ENCODE measurements around the gene TBPL1.
"Not testable (repeated sequence)": the region's sequence is repeated elsewhere in the genome, so short reads cannot be mapped to it uniquely, and the experiment has no call there.

Gene TBPL1

GRCh38 chr6:133973109-133973971 lies 20.3 kb downstream of the TBPL1 start:
- peak; percentile 81 for DNase-seq (ENCODE audit: low spot score)

GRCh38 chr6:133977983-133978895 lies 25.2 kb downstream of the TBPL1 start:
- no peak for DNase-seq (ENCODE audit: low spot score)

GRCh38 chr6:133978896-133979240 lies 25.8 kb downstream of the TBPL1 start:
- no peak for DNase-seq (ENCODE audit: low spot score)

GRCh38 chr6:133979269-133979963 lies 26.4 kb downstream of the TBPL1 start:
- DNase-seq (ENCODE audit: low spot score): not testable (repeated sequence)

- no peak for DNase-seq (ENCODE audit: low spot score)
Measured at GRCh38 chr6:133980168-133980567, 27.1 kb downstream of the TBPL1 start.

- DNase-seq (ENCODE audit: low spot score): peak; percentile 33
Measured at GRCh38 chr6:133983099-133983939, 30.3 kb downstream of the TBPL1 start.

GRCh38 chr6:133985970-133986369 lies 32.9 kb downstream of the TBPL1 start:
- no peak for DNase-seq (ENCODE audit: low spot score)

GRCh38 chr6:133986942-133987341 lies 33.9 kb downstream of the TBPL1 start:
- no peak for DNase-seq (ENCODE audit: low spot score)

GRCh38 chr6:133989525-133989924 lies 36.5 kb downstream of the TBPL1 start:
- DNase-seq (ENCODE audit: low spot score): no peak

GRCh38 chr6:133990321-133990720 lies 37.3 kb downstream of the TBPL1 start:
- no peak for DNase-seq (ENCODE audit: low spot score)

- no peak for DNase-seq (ENCODE audit: low spot score)
Measured at GRCh38 chr6:133991096-133991593, 38.1 kb downstream of the TBPL1 start.

- DNase-seq (ENCODE audit: low spot score): no peak
Measured at GRCh38 chr6:133992992-133993680, 40.1 kb downstream of the TBPL1 start.

GRCh38 chr6:133995296-133995695 lies 42.3 kb downstream of the TBPL1 start:
- no peak for DNase-seq (ENCODE audit: low spot score)

- DNase-seq (ENCODE audit: low spot score): no peak
Measured at GRCh38 chr6:133995758-133996157, 42.7 kb downstream of the TBPL1 start.

- DNase-seq (ENCODE audit: low spot score): no peak
Measured at GRCh38 chr6:133997267-133997666, 44.2 kb downstream of the TBPL1 start.

GRCh38 chr6:133999305-133999704 lies 46.3 kb downstream of the TBPL1 start:
- DNase-seq (ENCODE audit: low spot score): no peak

GRCh38 chr6:134000443-134000842 lies 47.4 kb downstream of the TBPL1 start:
- DNase-seq (ENCODE audit: low spot score): no peak

GRCh38 chr6:134002821-134003220 lies 49.8 kb downstream of the TBPL1 start:
- DNase-seq (ENCODE audit: low spot score): no peak

GRCh38 chr6:134003542-134003951 lies 50.5 kb downstream of the TBPL1 start:
- no peak for DNase-seq (ENCODE audit: low spot score)

GRCh38 chr6:134004714-134005113 lies 51.7 kb downstream of the TBPL1 start:
- DNase-seq (ENCODE audit: low spot score): no peak

GRCh38 chr6:134005800-134006199 lies 52.8 kb downstream of the TBPL1 start:
- DNase-seq (ENCODE audit: low spot score): no peak

Data from hematopoietic multipotent progenitor cell treated with erythropoietin and hydrocortisone succinate and interleukin-3 and kit ligand, for 17 days (in vitro differentiated cells).